ENCODE data around the gene SMAD1.

DNA sequence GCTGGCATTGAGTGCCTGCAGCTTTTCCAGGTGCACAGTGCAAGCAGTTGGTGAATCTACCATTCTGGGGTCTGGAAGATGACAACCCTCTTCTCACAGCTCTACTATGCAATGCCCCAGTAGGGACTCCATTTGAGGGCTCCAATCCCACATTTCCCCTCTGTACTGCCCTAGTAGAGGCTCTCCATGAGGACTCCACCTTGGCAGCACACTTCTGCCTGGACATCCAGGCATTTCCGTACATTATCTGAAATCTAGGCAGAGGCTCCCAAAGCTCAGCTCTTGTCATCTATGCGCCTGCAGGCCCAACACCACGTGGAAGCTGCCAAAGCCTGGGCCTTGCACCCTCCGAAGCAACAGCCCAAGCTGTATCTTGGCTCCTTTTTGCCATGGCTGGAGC lies 8.4 kb upstream of the SMAD1 start:
- TF ChIP-seq GATA3 (IDR thresholded peaks at IDR 0.05; ENCODE audit: low read depth, low read length) (no peak), GATA2 (IDR thresholded peaks at IDR 0.05; ENCODE audit: low read depth, low read length) (no peak)

Measured in SH-SY5Y (cell line).